ENCODE measurements around the gene GNAI1. TPM values are rescaled to one million over a fixed set of nuclear protein-coding genes. Genes with fewer than 3 reads are reported as not detected.

The GNAI1 gene
- total RNA-seq, 1 donor from 2014 or later = 25.2 TPM

DNA sequence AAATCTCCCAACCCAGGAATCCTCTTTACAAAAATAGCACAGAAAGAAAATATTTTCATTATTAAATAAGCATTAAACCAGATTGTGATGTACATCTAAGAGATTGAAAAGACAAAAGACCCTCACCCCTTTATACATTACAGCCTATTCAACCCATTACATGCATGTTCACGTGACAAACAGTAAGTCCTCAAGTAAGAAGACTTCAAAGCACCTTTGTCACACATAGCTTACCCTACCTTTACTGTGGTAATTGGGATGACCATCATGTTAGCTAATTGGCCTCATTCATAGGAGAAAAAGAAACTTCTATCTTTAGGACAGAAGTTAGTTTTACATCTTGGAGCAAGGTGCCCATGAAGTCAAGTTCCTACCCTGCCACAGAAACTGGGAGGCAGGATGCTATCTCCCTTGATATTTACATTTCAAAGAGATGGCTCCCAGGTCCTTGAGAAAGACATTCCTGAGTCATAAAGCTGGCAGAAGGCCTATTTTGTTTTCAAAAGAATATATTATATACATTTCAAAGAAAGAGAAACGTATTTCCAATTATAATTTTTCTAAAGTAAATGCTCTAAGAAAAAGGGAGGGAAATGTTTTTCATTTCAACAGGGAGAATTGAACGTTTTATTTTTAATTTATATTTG, 48.1 kb downstream of the GNAI1 start:
- Mint-ChIP-seq H3K27ac (ENCODE audit: unreplicated experiment) (no peak overlapping the region), H3K4me1 (peaks cover 58% of the 10 kb centered on the region), H3K36me3 (ENCODE audit: low read depth) (peaks cover 6% of the 10 kb centered on the region), H3K27me3 (ENCODE audit: low read depth) (no peaks in the 10 kb centered on the region), H3K9me3 (no peaks in the 10 kb centered on the region), H3K4me3 (no peak overlapping the region)
- no peak for DNase-seq (ENCODE audit: low read depth, low spot score)
- TF ChIP-seq, protein P1, sequence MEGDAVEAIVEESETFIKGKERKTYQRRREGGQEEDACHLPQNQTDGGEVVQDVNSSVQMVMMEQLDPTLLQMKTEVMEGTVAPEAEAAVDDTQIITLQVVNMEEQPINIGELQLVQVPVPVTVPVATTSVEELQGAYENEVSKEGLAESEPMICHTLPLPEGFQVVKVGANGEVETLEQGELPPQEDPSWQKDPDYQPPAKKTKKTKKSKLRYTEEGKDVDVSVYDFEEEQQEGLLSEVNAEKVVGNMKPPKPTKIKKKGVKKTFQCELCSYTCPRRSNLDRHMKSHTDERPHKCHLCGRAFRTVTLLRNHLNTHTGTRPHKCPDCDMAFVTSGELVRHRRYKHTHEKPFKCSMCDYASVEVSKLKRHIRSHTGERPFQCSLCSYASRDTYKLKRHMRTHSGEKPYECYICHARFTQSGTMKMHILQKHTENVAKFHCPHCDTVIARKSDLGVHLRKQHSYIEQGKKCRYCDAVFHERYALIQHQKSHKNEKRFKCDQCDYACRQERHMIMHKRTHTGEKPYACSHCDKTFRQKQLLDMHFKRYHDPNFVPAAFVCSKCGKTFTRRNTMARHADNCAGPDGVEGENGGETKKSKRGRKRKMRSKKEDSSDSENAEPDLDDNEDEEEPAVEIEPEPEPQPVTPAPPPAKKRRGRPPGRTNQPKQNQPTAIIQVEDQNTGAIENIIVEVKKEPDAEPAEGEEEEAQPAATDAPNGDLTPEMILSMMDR (conservative IDR thresholded peaks at IDR 0.05) = no peak

DNA sequence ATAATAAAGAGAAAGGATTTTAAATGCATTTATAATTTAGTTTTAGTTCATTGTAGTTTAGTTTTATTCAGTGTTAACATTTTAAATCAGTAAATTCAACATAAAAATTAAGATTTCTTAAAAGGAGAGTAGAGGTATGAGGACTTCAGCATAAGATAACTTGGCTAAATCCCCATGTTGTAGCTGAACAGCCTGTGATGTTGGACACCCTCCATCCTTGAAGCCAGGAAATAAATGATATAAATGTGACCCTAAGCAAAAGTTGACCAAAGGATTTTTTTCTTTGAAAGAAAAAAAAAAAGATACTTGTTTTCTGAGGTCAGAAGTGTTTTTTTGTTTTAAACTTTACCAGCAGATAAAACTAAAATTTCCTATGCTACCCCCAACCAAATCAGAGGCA, 48.7 kb downstream of the GNAI1 start:
- H3K4me1 Mint-ChIP-seq = peaks cover 56% of the 10 kb centered on the region

GRCh38 chr7:80183900-80184685, 49.5 kb downstream of the GNAI1 start:
- no peaks in the 10 kb centered on the region for H3K9me3 Mint-ChIP-seq
- peaks cover 3% of the 10 kb centered on the region for H3K36me3 Mint-ChIP-seq (ENCODE audit: low read depth)
- DNase-seq (ENCODE audit: low read depth, low spot score) = no peak
- TF ChIP-seq, protein P1 (conservative IDR thresholded peaks at IDR 0.05) = no peak
- H3K4me3 Mint-ChIP-seq = no peak overlapping the region
- peak overlapping the region; percentile 76 for H3K27ac Mint-ChIP-seq (ENCODE audit: unreplicated experiment)
- H3K4me1 Mint-ChIP-seq = peaks cover 56% of the 10 kb centered on the region
- no peaks in the 10 kb centered on the region for H3K27me3 Mint-ChIP-seq (ENCODE audit: low read depth)

More for the DNA sequence above, 48.7 kb downstream of the GNAI1 start:
- H3K4me3 Mint-ChIP-seq = no peak overlapping the region
- H3K27ac Mint-ChIP-seq (ENCODE audit: unreplicated experiment) = no peak overlapping the region
- no peaks in the 10 kb centered on the region for H3K27me3 Mint-ChIP-seq (ENCODE audit: low read depth)
- H3K36me3 Mint-ChIP-seq (ENCODE audit: low read depth) = peaks cover 3% of the 10 kb centered on the region
- H3K9me3 Mint-ChIP-seq = no peaks in the 10 kb centered on the region
- TF ChIP-seq, protein P1 (conservative IDR thresholded peaks at IDR 0.05) = no peak
- no peak for DNase-seq (ENCODE audit: low read depth, low spot score)

GRCh38 chr7:80184693-80185092, 50.1 kb downstream of the GNAI1 start:
- Mint-ChIP-seq H3K4me3 (no peak overlapping the region), H3K27me3 (ENCODE audit: low read depth) (no peaks in the 10 kb centered on the region), H3K27ac (ENCODE audit: unreplicated experiment) (no peak overlapping the region), H3K4me1 (peaks cover 56% of the 10 kb centered on the region), H3K9me3 (no peaks in the 10 kb centered on the region), H3K36me3 (ENCODE audit: low read depth) (peaks cover 3% of the 10 kb centered on the region)
- TF ChIP-seq, protein P1 (conservative IDR thresholded peaks at IDR 0.05) = no peak
- DNase-seq (ENCODE audit: low read depth, low spot score) = no peak

DNA sequence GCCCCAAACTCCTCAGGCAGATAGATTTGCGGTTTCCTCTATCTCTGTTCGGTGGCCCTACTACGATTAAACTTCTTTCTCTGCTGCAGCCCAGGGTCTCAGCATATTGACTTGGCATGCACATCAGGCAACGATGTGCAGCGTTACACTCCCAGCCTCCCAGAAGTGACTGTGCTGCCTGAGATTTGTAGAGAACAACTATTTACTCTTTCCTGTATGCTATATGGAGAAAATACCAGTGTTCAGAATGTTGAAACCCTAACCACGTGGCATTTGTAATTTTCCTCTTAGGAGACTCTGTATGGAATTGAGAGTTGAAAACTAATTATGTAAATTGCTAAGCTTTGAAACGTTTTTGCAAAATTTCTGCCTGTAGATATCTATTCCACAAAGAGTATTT, 50.9 kb downstream of the GNAI1 start:
- H3K27ac Mint-ChIP-seq (ENCODE audit: unreplicated experiment) = no peak overlapping the region
- TF ChIP-seq, protein P1 (conservative IDR thresholded peaks at IDR 0.05) = no peak
- peaks cover 3% of the 10 kb centered on the region for H3K36me3 Mint-ChIP-seq (ENCODE audit: low read depth)
- H3K27me3 Mint-ChIP-seq (ENCODE audit: low read depth) = no peaks in the 10 kb centered on the region
- DNase-seq (ENCODE audit: low read depth, low spot score) = no peak
- H3K4me3 Mint-ChIP-seq = no peak overlapping the region
- no peaks in the 10 kb centered on the region for H3K9me3 Mint-ChIP-seq
- peaks cover 51% of the 10 kb centered on the region for H3K4me1 Mint-ChIP-seq
